ENCODE data around the gene NMD3. TPM values are rescaled to one million over a fixed set of nuclear protein-coding genes. Genes with fewer than 3 reads are reported as not detected.

Gene NMD3
- total RNA-seq, 1 experiment from 2014 or later: 56.3 TPM

DNA sequence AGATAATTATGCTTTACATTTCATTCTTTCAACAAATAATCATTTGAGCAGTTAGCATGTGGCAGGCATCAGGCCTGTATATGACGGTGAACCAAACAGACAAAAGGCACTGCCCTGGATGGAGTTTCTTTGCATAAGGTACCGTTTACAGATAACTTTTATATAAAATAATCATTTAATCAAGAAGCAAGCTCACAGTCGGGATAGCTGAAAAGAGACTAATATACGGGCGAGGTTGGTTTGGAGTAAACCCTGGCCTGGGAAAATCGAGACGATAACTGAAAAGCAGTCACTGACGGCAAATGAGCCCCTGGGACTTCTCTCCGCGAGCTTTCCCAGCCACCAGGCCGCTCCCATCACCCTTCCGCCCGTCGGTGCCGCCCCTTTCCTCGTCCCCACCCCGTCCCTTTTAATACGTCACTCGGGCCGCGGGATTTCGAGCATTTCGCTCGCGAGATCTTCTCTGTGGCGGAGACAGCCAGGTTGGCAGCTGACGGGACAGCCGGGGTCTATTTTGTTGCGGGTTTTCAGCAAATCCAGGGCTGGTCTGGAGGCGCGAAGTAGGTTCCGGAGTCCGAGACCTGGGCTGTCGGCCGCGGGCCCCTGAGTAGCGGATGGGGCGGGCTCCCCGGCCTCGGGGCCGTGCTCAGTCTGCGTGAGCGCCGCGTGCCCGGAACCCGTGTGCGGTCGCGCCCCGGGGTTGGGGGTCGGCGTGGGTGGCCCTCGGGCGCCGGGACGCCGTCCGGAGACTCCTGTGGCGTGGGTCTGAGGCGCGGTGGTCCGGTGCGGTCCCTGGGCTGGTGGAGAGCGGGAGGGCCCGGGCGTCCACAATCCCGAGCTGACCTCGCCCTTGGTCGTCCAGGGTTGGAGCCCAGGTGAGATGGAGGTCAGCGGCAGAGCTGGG is at the start of gene NMD3 (continued):
- TF ChIP-seq, protein P1, sequence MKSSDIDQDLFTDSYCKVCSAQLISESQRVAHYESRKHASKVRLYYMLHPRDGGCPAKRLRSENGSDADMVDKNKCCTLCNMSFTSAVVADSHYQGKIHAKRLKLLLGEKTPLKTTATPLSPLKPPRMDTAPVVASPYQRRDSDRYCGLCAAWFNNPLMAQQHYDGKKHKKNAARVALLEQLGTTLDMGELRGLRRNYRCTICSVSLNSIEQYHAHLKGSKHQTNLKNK (CRISPR knock-in tag; IDR thresholded peaks at IDR 0.05): no peak
- TF ChIP-seq ZBTB21 (CRISPR knock-in tag; IDR thresholded peaks at IDR 0.05; ENCODE audit: borderline replicate concordance) (peak; percentile 54; the same call in 1 of the 2 replicates), CREM (CRISPR knock-in tag; IDR thresholded peaks at IDR 0.05) (peak; percentile 89; the same call in 1 of the 2 replicates), ATF1 (CRISPR knock-in tag; IDR thresholded peaks at IDR 0.05) (no peak)
- TF ChIP-seq, protein P2, sequence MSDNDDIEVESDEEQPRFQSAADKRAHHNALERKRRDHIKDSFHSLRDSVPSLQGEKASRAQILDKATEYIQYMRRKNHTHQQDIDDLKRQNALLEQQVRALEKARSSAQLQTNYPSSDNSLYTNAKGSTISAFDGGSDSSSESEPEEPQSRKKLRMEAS (CRISPR knock-in tag; IDR thresholded peaks at IDR 0.05): peak; percentile 58; the same call in 1 of the 2 replicates
- TF ChIP-seq, protein P3, sequence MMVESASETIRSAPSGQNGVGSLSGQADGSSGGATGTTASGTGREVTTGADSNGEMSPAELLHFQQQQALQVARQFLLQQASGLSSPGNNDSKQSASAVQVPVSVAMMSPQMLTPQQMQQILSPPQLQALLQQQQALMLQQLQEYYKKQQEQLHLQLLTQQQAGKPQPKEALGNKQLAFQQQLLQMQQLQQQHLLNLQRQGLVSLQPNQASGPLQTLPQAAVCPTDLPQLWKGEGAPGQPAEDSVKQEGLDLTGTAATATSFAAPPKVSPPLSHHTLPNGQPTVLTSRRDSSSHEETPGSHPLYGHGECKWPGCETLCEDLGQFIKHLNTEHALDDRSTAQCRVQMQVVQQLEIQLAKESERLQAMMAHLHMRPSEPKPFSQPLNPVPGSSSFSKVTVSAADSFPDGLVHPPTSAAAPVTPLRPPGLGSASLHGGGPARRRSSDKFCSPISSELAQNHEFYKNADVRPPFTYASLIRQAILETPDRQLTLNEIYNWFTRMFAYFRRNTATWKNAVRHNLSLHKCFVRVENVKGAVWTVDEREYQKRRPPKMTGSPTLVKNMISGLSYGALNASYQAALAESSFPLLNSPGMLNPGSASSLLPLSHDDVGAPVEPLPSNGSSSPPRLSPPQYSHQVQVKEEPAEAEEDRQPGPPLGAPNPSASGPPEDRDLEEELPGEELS (CRISPR knock-in tag; IDR thresholded peaks at IDR 0.05): peak; percentile 78; the same call in 1 of the 2 replicates
- TF ChIP-seq, protein P4, sequence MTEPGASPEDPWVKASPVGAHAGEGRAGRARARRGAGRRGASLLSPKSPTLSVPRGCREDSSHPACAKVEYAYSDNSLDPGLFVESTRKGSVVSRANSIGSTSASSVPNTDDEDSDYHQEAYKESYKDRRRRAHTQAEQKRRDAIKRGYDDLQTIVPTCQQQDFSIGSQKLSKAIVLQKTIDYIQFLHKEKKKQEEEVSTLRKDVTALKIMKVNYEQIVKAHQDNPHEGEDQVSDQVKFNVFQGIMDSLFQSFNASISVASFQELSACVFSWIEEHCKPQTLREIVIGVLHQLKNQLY (CRISPR knock-in tag; IDR thresholded peaks at IDR 0.05): no peak

DNA sequence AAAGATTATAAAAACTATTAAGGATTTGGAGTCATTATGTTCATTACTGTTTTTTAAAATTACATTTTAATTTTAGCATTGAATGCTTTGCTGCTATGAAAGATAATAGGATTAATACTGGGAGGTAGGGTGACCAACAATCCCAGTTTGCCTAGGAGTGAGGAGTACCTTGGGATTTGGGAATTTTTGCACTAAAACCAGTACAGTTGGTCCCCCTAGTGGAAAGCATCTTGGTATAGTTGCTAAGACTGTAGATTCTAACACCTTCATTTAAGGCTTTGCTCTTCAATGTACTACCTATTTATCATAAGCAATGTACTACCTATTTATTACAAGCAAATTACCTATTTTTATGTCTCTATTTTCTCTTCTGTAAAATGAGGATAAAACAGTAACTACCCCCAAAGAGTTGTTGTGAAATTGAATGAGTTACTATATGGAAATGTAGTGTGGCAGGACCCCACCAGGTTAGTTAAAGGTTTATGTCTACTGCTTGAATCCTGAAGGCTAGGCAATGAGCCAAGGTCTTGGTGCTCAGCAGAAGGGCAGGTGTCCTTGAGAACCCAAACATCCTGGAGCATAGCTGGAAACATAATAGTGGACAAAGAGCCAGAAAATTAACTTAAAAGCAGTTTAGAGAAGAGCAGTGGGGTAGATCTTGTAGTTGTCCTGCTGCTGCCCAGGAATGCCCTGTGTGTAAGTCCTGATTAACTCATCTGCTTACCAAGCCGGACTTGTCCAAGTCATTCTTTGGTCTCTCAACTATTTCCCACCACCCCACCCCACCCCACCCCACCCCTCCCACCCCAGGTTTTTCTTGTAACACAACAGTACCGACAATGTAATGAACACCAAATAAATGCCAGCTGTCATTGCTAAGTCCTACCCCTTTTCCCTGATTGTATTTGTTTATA is 49.2 kb upstream of the NMD3 start:
- peaks cover 10% of the 10 kb centered on the region for H3K9me3 Mint-ChIP-seq

DNA sequence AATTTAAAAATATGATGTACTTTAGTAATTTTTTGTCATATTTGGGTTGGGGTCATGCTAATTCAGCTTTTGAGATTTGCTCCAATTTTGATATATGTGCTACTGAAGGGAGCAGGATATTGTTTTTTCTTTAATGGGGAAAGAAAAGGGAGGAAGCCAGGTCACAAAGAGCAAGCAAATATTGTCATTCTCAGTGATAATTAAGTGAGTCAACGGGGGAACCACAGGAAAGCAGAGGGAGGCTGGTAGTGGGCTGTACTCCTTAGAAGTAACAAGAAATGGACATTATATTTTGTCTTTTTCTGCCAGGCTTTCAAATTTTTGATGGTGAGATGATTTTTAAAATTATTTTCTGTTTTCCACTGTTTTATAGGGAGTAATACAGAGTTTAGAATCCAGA is 45.6 kb upstream of the NMD3 start:
- H3K4me1 Mint-ChIP-seq: no peaks in the 10 kb centered on the region
- no peak for ATAC-seq
- ChIA-PET POLR2A (no interaction called here), CTCF (no interaction called here)
- no peak overlapping the region for H3K4me3 Mint-ChIP-seq
- H3K36me3 Mint-ChIP-seq: peaks cover 8% of the 10 kb centered on the region
- no peak for DNase-seq (ENCODE audit: low spot score)
- H3K9me3 Mint-ChIP-seq: peaks cover 23% of the 10 kb centered on the region
- TF ChIP-seq KAT7 (CRISPR knock-in tag; IDR thresholded peaks at IDR 0.05; ENCODE audit: borderline replicate concordance): no peak
- TF ChIP-seq HMGA2 (CRISPR knock-in tag; IDR thresholded peaks at IDR 0.05): no peak
- no peaks in the 10 kb centered on the region for H3K27me3 Mint-ChIP-seq (ENCODE audit: low read depth)
- no peak overlapping the region for H3K27ac Mint-ChIP-seq

More for the DNA sequence above, 49.2 kb upstream of the NMD3 start:
- Mint-ChIP-seq H3K4me1 (no peaks in the 10 kb centered on the region), H3K4me3 (no peak overlapping the region), H3K36me3 (no peaks in the 10 kb centered on the region), H3K27me3 (ENCODE audit: low read depth) (no peaks in the 10 kb centered on the region), H3K27ac (no peak overlapping the region)
- POLR2A ChIA-PET: no interaction called here
- DNase-seq (ENCODE audit: low spot score) (no peak), ATAC-seq (peak; percentile 88)
- CTCF ChIA-PET: interaction anchor here (1.0 kb wide), 1 partner anchor 75 kb away, joined by 3 read pairs; no protein-coding TSS in a partner anchor
- TF ChIP-seq, protein P5, sequence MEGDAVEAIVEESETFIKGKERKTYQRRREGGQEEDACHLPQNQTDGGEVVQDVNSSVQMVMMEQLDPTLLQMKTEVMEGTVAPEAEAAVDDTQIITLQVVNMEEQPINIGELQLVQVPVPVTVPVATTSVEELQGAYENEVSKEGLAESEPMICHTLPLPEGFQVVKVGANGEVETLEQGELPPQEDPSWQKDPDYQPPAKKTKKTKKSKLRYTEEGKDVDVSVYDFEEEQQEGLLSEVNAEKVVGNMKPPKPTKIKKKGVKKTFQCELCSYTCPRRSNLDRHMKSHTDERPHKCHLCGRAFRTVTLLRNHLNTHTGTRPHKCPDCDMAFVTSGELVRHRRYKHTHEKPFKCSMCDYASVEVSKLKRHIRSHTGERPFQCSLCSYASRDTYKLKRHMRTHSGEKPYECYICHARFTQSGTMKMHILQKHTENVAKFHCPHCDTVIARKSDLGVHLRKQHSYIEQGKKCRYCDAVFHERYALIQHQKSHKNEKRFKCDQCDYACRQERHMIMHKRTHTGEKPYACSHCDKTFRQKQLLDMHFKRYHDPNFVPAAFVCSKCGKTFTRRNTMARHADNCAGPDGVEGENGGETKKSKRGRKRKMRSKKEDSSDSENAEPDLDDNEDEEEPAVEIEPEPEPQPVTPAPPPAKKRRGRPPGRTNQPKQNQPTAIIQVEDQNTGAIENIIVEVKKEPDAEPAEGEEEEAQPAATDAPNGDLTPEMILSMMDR (IDR thresholded peaks at IDR 0.05): 0 out of 2 replicates have a peak, but pooled peaks have one; percentile 10
- no peak for TF ChIP-seq SP1 (CRISPR knock-in tag; conservative IDR thresholded peaks at IDR 0.05)

DNA sequence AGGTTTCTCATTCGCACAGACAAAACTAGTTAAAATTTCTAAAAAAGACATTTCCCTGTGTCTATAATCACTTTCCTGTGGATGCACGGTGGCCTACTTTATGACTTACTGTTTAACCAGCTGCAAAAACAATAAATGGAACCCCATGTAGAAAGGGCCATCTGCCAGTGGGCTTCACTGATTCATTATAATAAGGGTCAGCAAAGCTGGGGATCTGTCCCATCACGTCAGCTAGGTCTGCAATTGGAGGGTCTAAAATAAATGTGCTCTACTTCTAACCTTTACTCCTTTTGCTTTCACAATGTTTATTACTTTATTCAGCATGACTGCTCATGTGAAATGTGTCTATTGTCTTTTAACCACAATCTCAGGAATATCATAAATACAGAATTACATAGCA is 43.1 kb upstream of the NMD3 start:
- H3K9me3 Mint-ChIP-seq: peaks cover 41% of the 10 kb centered on the region
- H3K4me3 Mint-ChIP-seq: no peak overlapping the region
- H3K36me3 Mint-ChIP-seq: peaks cover 24% of the 10 kb centered on the region
- DNase-seq (ENCODE audit: low spot score) (no peak), ATAC-seq (no peak)
- no peaks in the 10 kb centered on the region for H3K4me1 Mint-ChIP-seq
- no peaks in the 10 kb centered on the region for H3K27me3 Mint-ChIP-seq (ENCODE audit: low read depth)
- CTCF ChIA-PET: no interaction called here
- POLR2A ChIA-PET: no interaction called here
- H3K27ac Mint-ChIP-seq: no peak overlapping the region
- TF ChIP-seq, protein P6, sequence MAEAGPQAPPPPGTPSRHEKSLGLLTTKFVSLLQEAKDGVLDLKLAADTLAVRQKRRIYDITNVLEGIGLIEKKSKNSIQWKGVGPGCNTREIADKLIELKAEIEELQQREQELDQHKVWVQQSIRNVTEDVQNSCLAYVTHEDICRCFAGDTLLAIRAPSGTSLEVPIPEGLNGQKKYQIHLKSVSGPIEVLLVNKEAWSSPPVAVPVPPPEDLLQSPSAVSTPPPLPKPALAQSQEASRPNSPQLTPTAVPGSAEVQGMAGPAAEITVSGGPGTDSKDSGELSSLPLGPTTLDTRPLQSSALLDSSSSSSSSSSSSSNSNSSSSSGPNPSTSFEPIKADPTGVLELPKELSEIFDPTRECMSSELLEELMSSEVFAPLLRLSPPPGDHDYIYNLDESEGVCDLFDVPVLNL (CRISPR knock-in tag; IDR thresholded peaks at IDR 0.05; ENCODE audit: borderline replicate concordance, low read depth): no peak
- TF ChIP-seq GABPB1 (CRISPR knock-in tag; IDR thresholded peaks at IDR 0.05): no peak
- no peak for TF ChIP-seq ATF1 (CRISPR knock-in tag; IDR thresholded peaks at IDR 0.05)
- no peak for TF ChIP-seq GTF2I (CRISPR knock-in tag; conservative IDR thresholded peaks at IDR 0.05)
- no peak for TF ChIP-seq SMAD4 (CRISPR knock-in tag; IDR thresholded peaks at IDR 0.05)
- no peak for TF ChIP-seq ETV6 (CRISPR knock-in tag; IDR thresholded peaks at IDR 0.05)
- TF ChIP-seq, protein P7, sequence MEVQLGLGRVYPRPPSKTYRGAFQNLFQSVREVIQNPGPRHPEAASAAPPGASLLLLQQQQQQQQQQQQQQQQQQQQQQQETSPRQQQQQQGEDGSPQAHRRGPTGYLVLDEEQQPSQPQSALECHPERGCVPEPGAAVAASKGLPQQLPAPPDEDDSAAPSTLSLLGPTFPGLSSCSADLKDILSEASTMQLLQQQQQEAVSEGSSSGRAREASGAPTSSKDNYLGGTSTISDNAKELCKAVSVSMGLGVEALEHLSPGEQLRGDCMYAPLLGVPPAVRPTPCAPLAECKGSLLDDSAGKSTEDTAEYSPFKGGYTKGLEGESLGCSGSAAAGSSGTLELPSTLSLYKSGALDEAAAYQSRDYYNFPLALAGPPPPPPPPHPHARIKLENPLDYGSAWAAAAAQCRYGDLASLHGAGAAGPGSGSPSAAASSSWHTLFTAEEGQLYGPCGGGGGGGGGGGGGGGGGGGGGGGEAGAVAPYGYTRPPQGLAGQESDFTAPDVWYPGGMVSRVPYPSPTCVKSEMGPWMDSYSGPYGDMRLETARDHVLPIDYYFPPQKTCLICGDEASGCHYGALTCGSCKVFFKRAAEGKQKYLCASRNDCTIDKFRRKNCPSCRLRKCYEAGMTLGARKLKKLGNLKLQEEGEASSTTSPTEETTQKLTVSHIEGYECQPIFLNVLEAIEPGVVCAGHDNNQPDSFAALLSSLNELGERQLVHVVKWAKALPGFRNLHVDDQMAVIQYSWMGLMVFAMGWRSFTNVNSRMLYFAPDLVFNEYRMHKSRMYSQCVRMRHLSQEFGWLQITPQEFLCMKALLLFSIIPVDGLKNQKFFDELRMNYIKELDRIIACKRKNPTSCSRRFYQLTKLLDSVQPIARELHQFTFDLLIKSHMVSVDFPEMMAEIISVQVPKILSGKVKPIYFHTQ (CRISPR knock-in tag; IDR thresholded peaks at IDR 0.05): no peak
- no peak for TF ChIP-seq CBFB (CRISPR knock-in tag; IDR thresholded peaks at IDR 0.05; ENCODE audit: low read depth)
